BJ (cell line): ENCODE data around the gene TRIM63. TPM values are rescaled to one million over a fixed set of nuclear protein-coding genes. Genes with fewer than 3 reads are reported as not detected.
"Not testable (repeated sequence)": the region's sequence is repeated elsewhere in the genome, so short reads cannot be mapped to it uniquely, and the experiment has no call there.

Experiments used
- CTCF ChIA-PET: fragments of 350-600 bp; formaldehyde crosslinking; extraction: SDS; loops from one replicate; lab custom pipeline; 2021; ENCODE audit warnings: antibody characterized with exemption, inconsistent platforms; lab: Yijun Ruan, JAX
- POLR2A ChIA-PET: fragments of 300-600 bp; sonication (Branson Sonifier 250); formaldehyde crosslinking; extraction: SDS; loops from one replicate; lab custom pipeline; 2021; ENCODE audit warnings: antibody characterized with exemption; lab: Charles Lee
- DNase-seq: peaks from one replicate; pipeline ENCODE4 v3.0.0-alpha.2; 2011; ENCODE audit warnings: low read depth
- H3K27me3 ChIP-seq: 2 replicates; pipeline ENCODE4 v1.6.0; 2011; ENCODE audit warnings: low read length; ENCODE audit not compliant: control insufficient read depth, insufficient read depth
- H3K36me3 ChIP-seq: 2 replicates; pipeline ENCODE4 v1.5.1; 2011; ENCODE audit warnings: low read length; ENCODE audit not compliant: control insufficient read depth, insufficient read depth
- H3K4me3 ChIP-seq: 2 replicates; pipeline ENCODE4 v1.5.1; 2011; ENCODE audit warnings: low read depth, mild to moderate bottlenecking, control low read depth, low read length
- polyA plus RNA-seq: library from polyadenylated mRNA; depleted of rRNA; stranded (reverse); fragments of >200 nt; gene quantifications from 2 replicates; pipeline ENCODE4 v1.2.3, GENCODE V29; 2011
- TF ChIP-seq, protein P1 (sequence below): IDR thresholded peaks from 2 replicates; pipeline ENCODE4 v1.5.1; 2011; ENCODE audit warnings: low read depth, mild to moderate bottlenecking, control low read depth, inconsistent platforms, low read length, moderate library complexity; ENCODE audit not compliant: insufficient read depth

Gene TRIM63
- polyA plus RNA-seq, 1 experiment = not detected

DNA sequence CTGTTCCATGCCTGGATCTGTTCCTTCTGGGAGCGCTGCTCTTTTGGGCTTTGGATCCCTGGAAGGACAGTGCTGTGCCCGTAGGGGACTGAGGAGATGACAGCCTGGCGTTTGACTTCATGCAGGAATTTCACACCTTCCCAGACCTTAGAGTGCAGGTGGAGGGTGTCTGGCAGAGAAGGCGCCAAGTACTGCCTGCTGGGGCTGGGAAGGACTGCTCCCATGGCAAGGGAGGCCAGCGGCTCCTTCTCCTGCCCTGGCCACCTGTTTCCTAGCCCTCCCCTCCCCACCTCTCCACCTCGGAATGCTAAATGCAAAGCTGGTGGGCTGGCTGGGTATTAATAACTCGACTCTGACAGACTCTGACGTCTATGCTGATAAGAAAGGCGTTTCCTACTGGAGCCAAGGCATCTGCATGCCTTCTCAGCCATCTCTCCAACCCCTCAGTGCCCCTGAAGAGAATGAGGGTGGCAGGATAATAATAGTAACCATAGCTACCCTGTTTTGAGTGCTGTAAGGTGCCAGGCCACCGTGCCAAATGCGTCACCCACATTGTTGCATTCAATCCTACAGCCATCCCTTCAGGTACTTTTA, 26.7 kb upstream of the TRIM63 start:
- DNase-seq = no peak
- Histone ChIP-seq H3K27me3 (peaks cover 14% of the 10 kb centered on the region), H3K4me3 (no peak overlapping the region), H3K36me3 (no peaks in the 10 kb centered on the region)
- ChIA-PET POLR2A (no interaction called here), CTCF (no interaction called here)
- TF ChIP-seq, protein P1, sequence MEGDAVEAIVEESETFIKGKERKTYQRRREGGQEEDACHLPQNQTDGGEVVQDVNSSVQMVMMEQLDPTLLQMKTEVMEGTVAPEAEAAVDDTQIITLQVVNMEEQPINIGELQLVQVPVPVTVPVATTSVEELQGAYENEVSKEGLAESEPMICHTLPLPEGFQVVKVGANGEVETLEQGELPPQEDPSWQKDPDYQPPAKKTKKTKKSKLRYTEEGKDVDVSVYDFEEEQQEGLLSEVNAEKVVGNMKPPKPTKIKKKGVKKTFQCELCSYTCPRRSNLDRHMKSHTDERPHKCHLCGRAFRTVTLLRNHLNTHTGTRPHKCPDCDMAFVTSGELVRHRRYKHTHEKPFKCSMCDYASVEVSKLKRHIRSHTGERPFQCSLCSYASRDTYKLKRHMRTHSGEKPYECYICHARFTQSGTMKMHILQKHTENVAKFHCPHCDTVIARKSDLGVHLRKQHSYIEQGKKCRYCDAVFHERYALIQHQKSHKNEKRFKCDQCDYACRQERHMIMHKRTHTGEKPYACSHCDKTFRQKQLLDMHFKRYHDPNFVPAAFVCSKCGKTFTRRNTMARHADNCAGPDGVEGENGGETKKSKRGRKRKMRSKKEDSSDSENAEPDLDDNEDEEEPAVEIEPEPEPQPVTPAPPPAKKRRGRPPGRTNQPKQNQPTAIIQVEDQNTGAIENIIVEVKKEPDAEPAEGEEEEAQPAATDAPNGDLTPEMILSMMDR = no peak

DNA sequence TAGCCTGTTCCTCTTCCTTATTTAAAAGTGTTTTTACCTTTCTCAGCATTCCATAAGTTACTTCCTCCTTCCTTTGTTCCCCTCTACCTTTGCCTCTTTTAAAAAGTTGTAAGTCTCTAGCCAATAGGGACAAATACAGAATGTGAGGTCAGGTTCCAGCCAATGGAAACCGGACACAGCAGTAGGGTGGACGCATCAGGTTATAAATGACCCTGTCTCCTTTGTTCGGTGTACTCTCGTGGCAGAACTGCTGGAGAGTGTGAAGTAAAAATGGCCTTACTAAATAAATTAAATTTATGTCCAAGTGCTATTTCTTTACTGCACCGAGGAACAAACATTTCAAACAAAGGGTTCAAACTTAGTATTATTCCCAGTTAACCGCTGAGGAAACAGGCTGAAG, 26.1 kb upstream of the TRIM63 start:
- CTCF ChIA-PET, H3K36me3 ChIP-seq, POLR2A ChIA-PET, DNase-seq, H3K4me3 ChIP-seq: not testable (repeated sequence)
- peaks cover 14% of the 10 kb centered on the region for H3K27me3 ChIP-seq

GRCh38 chr1:26092422-26092821, 25.0 kb upstream of the TRIM63 start:
- H3K36me3 ChIP-seq = no peaks in the 10 kb centered on the region
- ChIA-PET POLR2A (no interaction called here), CTCF (interaction anchor here (0.6 to 0.8 kb wide), 2 partner anchors 78 to 261 kb away, joined by 3 read pairs; partner anchors contain the start of genes CRYBG2 and ZNF593)
- DNase-seq = no peak
- TF ChIP-seq, protein P1 = no peak
- no peak overlapping the region for H3K4me3 ChIP-seq
- peaks cover 14% of the 10 kb centered on the region for H3K27me3 ChIP-seq

- TF ChIP-seq, protein P1 = no peak
- POLR2A ChIA-PET = no interaction called here
- Histone ChIP-seq H3K27me3 (peaks cover 14% of the 10 kb centered on the region), H3K36me3 (no peaks in the 10 kb centered on the region), H3K4me3 (no peak overlapping the region)
- CTCF ChIA-PET = interaction anchor here (0.8 to 1.4 kb wide), 2 partner anchors 12 to 14 kb away, joined by 3 read pairs; no protein-coding TSS in a partner anchor
- no peak for DNase-seq
Measured at GRCh38 chr1:26090893-26091292, 23.5 kb upstream of the TRIM63 start.

DNA sequence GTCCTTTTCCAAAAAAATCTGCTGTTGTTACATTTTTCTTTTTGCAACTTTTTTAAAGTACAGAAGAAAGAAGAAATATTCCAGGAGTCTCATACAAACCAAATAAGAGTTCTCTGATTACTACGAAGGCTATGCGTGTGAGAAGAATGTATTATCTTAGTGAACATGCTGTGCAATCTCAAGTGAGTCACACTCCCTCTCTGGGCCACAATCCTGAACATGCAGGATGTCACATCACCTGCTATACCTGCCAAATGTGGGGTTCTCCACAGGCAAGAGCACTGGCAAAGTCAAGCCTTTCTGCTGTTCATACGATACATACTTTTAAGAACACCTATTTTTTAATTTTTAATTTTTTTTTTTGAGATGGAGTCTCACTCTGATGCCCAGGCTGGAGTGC, 21.7 kb upstream of the TRIM63 start:
- DNase-seq = no peak
- POLR2A ChIA-PET = no interaction called here

More for the DNA sequence above, 21.7 kb upstream of the TRIM63 start:
- Histone ChIP-seq H3K4me3 (no peak overlapping the region), H3K27me3 (peaks cover 21% of the 10 kb centered on the region), H3K36me3 (no peaks in the 10 kb centered on the region)
- TF ChIP-seq, protein P1 = no peak
- CTCF ChIA-PET = no interaction called here
